Putamen (tissue), 1 donor: Measurements from ENCODE around the gene SPRY4.
"Not testable (repeated sequence)": the region's sequence is repeated elsewhere in the genome, so short reads cannot be mapped to it uniquely, and the experiment has no call there.

Source experiments
- DNase-seq: peaks from one replicate; pipeline ENCODE4 v3.0.0-alpha.2; 2016; ENCODE audit warnings: low spot score

SPRY4 gene, protein sequence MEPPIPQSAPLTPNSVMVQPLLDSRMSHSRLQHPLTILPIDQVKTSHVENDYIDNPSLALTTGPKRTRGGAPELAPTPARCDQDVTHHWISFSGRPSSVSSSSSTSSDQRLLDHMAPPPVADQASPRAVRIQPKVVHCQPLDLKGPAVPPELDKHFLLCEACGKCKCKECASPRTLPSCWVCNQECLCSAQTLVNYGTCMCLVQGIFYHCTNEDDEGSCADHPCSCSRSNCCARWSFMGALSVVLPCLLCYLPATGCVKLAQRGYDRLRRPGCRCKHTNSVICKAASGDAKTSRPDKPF

DNA sequence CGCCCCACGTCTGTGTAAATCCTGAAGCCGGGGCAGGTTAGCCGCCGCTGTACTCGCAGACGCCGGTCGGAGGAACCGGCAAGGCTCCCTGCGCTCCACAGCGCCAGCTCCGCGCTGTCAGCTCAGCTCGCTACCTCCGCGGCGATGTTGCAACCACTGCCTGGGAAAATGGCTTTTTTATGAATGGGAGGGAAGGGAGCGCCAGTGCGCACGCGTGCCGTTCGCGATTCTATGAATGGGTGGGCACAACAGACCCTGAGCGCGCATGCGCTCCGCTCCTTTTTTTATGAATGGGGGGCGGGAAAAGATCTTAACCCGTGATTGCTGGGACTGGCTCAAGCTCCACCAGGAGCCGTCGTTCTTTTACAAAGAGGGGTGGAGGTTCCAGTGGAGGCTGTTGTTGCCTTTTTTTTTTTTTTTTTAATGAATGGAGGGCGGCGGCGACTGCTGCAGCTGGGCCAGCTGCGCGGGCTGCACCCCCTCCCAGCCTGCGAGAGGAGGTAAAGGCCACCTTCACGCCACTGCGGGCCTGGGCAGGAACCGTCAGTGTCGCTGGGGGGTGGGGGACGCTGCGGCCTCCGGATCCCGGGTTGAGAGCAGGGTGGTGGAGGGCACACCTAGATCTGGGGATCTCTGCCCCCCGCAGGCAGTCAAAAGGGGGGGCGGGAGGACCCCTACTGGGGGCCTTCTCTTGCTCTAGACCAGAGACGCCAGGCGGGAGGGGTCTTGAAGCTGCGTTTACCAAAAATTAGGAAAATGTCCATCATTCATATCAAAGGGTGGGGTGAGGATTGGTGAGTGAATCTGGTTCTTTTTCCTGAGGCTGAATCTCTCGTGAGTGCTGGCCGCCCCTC is at the start of gene SPRY4:
SPRY4 (minus strand) TSS at position 151 of the 854 bp plus-strand sequence. CDS start 9,913 bp downstream, outside the sequence.
- DNase-seq, result peak; percentile 88

DNA sequence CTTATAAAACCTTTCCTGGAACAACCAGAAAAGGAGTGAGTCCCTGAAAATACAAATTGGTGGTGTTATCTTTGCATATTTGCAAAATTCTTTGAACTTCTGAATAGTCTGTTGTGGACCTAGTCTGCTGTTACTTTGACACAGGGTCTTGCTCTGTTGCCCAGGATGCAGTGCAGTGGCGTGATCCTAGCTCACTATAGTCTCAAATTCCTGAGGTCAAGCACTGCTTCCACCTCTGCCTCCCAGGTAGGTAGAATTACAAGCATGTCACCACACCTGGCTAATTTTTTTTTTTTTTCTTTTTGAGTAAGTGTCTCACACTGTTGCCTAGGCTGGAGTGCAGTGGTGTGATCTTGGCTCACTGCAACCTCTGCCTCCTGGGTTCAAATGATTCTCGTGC is 43.7 kb upstream of the SPRY4 start:
- DNase-seq, result no peak

DNA sequence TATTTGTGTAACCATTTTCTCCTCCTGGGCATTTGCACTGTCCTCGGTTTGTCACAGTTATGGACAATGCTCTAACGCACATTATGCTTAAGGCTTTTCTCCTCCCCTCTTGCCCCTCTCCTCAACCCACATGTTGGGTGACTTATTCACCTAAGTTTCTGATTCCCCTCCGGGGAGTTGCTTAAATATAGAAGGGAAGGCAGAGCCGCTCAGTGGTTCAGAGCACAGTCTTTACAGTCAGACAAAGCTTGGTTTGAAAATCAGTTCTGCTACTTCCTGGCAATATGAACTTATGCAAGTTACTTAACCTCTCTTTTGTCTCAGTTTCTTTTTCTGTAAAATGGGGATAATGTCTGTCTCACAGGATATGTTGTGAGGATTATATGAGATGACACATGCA is 41.2 kb upstream of the SPRY4 start:
- DNase-seq, result no peak

DNA sequence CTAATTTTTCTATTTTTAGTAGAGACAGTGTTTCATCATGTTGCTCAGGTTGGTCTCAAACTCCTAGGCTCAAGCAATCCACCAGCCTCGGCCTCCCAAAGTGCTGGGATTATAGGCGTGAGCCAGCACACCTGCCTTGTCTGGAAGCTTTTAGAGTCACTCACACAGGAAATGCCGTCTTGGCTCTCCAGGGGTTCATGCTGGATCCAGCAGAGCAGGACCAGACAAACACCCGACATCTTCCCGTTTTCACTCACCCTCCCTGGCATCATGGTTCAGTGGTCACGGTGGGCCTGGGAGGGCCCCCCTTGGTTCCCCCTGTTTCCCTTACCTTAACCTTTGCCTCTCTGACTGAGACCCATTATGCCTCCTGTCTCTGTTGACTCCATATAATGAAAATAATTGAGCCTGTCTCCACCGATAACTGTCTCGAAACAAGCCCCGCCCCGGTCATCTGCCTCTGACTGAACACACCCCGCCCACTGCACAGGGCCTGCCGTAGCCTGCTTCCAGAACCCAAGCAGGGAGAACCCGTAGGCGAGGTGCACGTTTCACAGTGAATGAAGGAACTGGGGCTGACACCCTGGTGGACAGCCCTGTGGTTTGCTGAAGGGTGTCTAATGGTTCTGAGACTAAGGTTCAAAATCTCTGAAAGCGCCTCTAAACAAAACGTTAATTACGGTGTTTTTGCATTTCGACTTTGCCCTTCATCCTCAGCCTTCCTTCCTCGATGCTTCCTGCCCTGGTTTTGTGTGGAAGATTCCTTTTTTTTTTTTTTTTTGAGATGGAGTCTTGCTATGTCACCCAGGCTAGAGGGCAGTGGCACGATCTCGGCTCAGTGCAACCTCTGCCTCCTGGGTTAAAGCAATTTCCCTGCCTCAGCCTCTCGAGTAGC is 39.7 kb upstream of the SPRY4 start:
- no peak for DNase-seq

DNA sequence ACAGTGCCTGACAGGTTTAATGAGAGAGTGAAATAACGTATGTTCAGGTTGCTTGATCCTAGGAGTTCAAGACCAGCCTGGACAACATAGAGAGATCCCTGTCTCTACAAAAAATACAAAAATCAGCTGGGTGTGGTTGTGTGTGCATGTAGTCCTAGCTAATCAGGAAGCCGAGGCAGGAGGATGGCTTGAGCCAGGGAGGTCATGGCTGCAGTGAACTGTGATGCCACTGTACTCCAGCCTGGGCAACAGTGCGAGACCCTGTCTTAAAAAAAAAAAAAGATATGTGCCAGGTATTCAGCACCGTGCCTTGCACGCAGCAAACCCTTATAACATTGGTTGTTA is 38.8 kb upstream of the SPRY4 start:
- no peak for DNase-seq

DNA sequence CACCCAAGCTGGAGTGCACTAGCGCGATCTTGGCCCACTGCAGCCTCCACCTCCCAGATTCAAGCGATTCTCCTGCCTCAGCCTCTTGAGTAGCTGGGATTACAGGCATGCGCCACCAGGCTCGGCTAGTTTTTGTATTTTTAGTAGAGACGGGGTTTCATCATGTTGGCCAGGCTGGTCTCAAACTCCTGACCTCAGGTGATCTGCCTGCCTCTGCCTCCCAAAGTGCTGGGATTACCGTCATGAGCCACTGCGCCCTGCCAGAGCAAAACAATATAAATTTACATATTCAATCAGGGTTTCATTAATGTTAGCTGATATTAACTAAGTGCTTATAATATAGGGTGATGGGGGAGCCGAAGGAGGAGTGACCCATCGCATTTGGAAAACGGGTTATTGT is 37.4 kb upstream of the SPRY4 start:
- DNase-seq, result not testable (repeated sequence)

DNA sequence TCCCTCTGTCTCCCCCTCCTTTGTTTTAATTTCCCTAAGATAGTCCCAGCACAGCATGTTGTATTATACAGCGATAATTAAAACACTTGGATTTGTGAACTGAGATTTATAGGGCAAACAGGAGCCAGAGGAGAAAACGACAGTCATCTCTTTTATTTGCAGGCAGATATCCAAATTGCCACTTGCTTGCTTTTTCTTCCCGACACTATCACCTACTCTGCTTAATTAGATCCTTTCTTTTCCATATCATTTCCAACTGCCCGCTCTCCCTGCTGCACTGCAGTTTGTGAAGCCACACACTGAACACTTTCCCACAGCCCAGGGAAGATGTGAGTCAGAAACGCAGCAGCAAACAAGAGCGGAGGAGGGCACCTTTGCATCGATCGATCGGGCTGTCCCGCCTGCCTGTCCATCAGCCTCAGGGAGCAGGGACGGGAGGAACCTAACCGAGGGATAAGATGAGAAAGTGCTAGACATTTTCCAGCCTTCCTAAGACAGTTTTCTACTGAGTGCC is 35.8 kb upstream of the SPRY4 start:
- no peak for DNase-seq

DNA sequence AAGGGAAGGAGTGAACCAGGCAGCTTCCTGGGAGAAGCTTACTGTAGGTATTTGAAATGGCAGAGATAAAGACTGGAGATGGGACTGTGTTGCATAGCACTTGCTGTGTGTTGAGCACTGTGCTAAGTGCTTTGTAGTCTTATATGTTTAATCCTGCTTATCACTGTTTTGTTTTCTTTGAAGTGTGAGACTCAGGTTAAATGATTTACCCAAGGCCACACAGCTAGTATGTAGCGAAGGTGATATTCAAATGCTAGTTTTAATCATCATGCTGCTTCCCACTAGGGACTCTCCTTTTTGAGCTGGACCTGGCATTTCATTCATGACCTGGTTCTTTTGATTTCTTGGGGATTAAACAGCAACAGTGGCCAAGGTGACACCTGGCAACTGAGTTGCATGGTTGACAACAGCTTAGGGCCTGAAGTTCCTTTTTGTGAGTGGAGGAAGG is 35.3 kb upstream of the SPRY4 start:
- DNase-seq, result no peak

DNA sequence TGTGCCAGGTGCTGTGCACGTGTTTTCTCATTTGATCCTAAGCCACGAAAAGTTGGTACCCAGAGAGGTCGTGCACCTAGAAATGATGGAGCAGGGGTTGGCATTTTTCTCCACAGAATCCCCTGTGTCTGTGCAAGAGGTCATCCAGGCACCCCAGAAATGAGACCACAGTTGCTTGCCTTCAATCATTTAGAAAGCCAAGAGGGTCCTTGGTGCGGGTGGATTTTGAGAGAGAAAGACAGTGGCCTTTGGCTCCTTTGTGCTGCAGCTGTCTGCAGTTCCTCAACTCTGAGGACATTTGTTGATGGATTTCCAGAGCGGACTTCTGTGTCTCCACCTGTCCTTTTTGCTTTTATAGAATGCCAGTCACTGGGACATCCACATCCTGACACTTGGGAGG is 33.8 kb upstream of the SPRY4 start:
- DNase-seq, result no peak

DNA sequence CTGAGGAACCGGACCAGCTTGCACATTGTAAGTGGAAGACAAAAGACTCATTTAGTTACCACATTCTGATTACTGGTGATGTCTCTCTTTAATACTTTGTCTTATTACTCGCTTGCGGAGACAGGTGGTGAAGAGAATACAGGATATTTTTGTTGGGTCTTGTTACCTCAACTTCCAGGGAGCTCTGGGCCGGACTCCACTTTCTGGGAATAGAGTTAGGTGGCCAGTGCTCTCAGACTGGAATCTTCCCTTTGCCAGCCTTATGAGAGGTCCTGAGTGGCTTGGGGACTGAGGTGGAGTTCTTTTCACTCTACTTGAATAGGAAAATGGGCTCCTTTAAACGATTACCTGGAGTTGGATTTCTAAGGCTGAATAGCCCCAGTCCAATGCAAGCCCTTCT is 33.3 kb upstream of the SPRY4 start:
- no peak for DNase-seq

DNA sequence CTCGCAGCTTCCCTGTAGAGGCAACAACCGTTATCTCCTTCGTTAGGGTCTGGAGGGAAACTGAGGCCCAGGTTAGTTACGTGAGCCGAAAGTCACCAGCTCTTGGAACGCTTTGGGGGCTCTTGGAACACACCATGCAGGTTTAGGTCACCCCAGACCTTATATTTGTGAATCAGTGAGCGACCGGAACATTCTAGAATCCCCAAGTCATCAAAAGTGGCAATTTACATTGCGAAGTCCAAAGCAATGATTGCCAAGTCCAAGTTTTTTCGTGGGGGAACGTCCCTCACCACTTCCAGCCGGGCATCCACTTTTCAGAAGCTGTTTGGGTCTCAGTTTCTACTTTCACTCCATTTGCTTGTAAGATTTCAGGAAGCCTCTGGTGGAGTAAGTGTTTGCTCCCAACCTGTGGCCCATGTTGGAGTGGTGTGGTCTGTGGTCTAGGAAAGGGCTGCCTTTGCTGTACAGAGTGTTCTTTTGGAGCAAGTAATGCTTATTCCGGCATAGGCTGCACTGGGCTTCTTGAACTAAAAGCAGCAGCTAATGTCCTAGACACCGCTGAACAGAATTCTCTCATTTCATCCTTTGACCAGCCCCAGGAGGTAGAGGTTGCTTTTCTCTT is 32.8 kb upstream of the SPRY4 start:
- DNase-seq, result no peak

DNA sequence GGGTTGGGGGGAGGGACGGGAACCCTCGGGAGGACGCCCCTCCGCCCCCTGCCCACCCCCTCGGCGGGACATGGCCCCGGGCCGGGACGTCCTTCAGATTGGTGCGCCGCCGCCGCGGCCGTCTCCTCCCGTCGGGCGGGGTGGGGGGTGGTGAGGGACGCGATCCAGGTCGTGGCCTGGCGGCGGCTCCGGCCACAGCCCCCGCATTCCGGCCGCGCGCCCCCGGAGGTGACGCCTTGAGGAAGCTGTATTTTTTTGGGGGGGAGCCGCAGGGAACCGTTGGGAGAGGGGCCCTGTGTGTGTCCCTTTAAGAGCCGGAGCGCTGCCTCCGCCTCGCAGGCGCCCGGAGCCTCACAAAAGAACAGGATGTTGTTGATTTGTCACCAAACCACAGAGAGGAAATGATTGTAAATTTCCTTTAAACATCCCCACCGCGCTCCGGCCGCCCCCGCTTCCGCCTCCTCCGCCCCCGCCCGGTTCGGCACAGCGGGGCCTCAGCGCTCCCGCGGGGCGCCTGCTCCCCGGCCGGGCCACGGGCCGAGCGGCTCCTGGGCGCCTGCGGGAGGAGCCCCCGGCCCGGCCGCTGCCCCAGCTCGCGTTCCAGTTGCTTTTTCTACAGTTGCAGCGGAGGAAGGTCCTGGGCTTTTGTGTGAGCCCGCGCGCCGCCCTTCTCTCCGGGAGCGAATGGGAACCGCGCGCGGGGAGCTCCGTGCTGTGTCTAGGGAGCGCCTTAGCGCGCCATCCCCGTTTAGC is 32.1 kb upstream of the SPRY4 start:
- peak; percentile 56 for DNase-seq

DNA sequence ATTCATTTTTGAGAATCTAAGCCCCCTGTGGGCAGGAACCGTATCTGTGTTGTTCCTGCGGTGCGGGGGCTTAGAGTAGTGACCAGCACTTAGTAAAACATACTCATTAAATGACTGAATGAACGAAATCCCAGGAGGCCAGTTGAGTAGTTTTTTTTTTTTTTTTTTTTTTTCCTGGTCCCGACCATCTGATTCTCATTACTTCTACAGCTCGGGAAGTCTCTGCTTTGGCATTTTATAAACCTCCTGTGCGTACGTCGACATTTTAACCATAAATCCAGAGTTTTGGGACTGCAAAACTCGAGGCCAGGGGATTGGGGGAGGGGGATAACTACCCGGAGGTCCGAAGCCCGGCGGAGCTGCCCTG is 31.5 kb upstream of the SPRY4 start:
- DNase-seq, result no peak

DNA sequence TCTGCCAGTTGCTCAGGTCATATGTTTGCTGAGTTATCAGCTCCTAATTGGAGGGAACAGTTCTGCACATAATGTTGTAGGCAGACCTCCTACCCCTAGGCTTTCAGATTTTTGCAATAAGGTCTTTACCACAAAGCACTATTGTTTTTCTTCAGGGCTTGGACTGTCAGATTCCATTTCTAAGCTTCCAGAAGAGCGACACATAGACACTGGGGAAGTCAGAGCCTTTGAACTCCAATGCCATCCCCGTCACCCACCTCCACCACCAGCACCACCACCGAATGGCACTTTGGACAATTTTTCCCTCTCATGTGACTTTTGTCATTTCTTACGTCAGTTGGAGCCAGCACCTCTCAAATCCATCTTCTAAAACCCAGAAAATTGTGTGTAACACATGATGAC is 28.3 kb upstream of the SPRY4 start:
- DNase-seq, result no peak

DNA sequence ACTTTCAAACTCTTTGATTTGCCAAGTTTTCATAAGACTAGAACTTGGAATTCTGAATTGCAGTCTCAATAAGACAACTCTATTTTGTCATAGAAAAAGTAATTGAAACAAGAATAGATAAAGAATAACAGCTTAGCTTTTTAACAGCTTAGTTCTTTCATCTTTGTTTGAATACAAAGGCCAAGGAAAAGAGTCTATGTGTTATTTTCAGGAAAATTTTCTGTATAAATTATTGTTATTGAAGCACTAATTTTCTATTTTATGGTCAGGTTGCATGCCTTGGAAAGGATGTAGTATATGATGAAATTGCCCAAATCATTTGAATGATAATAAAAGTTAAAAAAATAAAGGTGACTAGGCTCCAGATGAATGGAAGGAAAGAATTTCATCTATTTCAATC is 25.2 kb upstream of the SPRY4 start:
- no peak for DNase-seq

DNA sequence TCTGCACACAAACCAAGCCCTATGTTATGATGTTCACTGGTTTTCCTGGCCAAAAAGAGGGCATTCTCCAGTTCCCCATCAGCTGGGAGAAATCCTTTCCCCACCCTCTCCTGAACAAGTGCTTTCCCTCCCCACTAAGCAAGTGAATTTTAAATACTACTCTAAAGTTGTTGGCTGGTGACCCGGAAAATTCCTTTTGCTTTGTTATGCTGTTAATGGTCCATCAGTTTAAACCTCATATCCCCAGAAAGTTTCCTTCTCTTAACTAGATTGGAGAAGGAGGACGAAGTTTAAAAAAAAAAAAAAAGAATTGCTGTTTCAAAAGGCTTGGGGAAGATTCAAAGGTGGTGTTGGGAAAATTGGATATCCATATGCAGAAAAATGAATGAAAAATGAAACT is 21.9 kb upstream of the SPRY4 start:
- DNase-seq, result no peak

DNA sequence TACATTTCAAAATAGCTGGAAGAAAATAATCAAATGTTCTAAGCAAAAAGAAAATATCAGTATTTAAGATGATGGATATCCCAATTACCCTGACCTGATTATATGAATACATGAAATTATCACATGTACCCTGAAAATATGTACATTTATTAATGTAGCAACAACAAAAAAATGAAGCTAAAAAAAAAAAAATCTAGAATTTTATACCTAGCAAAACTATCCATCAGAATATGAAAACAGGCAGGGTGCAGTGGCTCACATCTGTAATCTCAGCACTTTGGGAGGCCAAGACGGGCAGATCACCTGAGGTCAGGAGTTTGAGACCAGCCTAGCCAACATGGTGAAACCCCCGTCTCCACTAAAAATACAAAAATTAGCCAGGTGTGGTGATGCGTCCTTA is 20.1 kb upstream of the SPRY4 start:
- not testable (repeated sequence) for DNase-seq

DNA sequence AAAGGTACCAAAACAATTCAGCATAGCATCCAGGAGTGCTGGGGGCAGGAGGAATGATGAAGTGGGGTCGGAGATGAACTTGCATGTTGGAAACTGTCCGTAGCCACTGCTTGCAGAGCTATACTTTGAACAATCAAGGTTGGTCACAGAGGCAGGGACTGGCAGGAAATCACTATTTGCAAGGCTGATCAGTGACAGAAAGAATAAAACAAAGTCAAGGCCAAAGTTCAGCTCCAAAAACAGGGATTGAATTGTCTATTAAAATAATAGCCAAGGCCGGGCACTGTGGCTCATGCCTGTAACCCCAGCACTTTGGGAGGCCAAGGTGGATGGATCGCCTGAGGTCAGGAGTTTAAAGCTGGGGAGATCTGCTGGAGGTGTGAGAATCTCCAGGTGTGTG is 18.7 kb upstream of the SPRY4 start:
- no peak for DNase-seq

DNA sequence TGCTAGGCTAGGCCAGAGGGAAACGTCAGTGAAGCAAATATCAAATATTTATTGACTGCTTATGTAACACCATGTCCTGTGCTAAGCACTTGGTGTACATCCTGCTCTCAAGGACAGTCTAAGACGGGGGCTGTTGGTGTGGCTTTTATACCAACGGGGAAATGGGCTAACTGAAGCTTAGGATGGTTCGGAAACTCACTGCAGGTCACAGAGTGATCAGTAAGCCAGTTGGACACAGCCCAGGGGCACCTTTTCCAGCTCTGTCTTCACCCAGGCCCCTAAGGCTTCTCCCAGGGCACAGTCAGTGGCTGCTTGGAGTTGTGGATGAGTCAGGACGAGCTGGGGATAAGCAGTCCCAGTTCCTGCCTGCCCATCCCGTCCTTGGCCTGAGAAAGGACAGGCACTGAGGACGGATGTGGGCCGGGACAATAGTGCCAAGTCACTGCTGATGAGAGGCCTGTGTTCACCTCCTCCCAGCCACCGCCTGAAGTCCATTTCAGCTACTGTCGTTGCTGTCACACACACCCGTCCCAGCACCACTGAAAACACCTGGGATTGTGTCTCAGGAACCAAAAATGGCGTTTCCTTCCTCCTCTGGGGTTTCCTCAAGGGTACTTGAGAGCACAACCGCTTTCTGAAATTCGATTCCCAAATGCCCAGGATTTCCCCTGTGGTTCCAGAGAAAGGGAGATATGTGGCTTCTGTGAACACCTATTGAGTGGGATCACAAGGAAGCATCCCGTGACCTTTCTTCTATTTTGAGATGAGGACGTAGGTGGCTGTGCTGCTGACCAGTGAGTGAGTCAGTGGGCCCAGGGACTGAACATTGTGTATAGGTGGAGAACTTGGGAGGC is 17.5 kb upstream of the SPRY4 start:
- no peak for DNase-seq

DNA sequence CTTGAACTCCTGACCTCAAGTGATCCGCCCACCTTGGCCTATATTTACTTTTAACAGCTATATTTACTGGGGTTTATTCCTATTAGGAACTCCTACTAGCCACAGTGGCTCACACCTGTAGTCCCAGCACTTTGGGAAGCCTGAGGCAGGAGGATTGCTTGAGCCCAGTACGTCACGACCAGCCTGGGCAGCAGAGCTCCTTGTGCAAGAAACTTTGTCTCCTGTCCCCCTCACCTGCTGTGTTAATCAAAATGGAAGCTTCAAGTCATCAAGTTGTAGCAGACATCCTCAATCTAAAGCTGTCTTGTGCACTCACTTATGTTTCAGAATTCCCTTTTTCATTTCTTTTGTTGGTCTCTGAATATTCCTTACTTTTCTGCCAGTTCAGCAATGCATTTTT is 15.0 kb upstream of the SPRY4 start:
- no peak for DNase-seq
